Lung microvascular endothelial cell (primary cell): ENCODE data around the gene UBE3B. TPM values are rescaled to one million over a fixed set of nuclear protein-coding genes. Genes with fewer than 3 reads are reported as not detected.

Source experiments
- DNase-seq, 2 donors: peaks; one replicate each; pipeline versions ENCODE4 v3.0.0 to v3.0.0-alpha.2; 2010; ENCODE audit warnings: low read depth in 2 of 2
- total RNA-seq: library from RNA; depleted of rRNA; stranded (reverse); fragments of >200 nt; gene quantifications from 2 replicates; pipeline ENCODE4 v1.2.1, GENCODE V29; 2014

Gene UBE3B
- total RNA-seq, 1 donor from 2014 or later = 28.0 TPM

- no peak for DNase-seq
Observed at GRCh38 chr12:109448707-109449390, 28.6 kb upstream of the UBE3B start.

- DNase-seq = no peak
Observed at GRCh38 chr12:109449845-109450532, 27.4 kb upstream of the UBE3B start.

- DNase-seq = peak in 1 of 2 donors; percentile 16
Observed at GRCh38 chr12:109450980-109451379, 26.5 kb upstream of the UBE3B start.

- peak in 1 of 2 donors; percentile 18 for DNase-seq
Observed at GRCh38 chr12:109451400-109451799, 26.0 kb upstream of the UBE3B start.

GRCh38 chr12:109452489-109452888 is 24.9 kb upstream of the UBE3B start:
- DNase-seq = no peak

GRCh38 chr12:109455706-109456105 is 21.7 kb upstream of the UBE3B start:
- no peak for DNase-seq

GRCh38 chr12:109458086-109458485 is 19.3 kb upstream of the UBE3B start:
- DNase-seq = peak; percentile 77 to 79

- DNase-seq = peak; percentile 48 to 66
Observed at GRCh38 chr12:109458771-109459208, 18.6 kb upstream of the UBE3B start.

- peak in 1 of 2 donors; percentile 16 for DNase-seq
Observed at GRCh38 chr12:109459247-109459646, 18.2 kb upstream of the UBE3B start.

- no peak for DNase-seq
Observed at GRCh38 chr12:109460538-109460937, 16.9 kb upstream of the UBE3B start.

- peak; percentile 10 to 87 for DNase-seq
Observed at GRCh38 chr12:109461049-109461845, 16.2 kb upstream of the UBE3B start.

GRCh38 chr12:109461846-109462756 is 15.3 kb upstream of the UBE3B start:
- peak; percentile 69 to 79 for DNase-seq

- DNase-seq = peak; percentile 57 to 98
Observed at GRCh38 chr12:109462868-109463692, 14.4 kb upstream of the UBE3B start.

GRCh38 chr12:109463756-109464155 is 13.7 kb upstream of the UBE3B start:
- DNase-seq = peak; percentile 13 to 19

GRCh38 chr12:109464642-109465351 is 12.6 kb upstream of the UBE3B start:
- peak in 1 of 2 donors; percentile 36 for DNase-seq

GRCh38 chr12:109466305-109466704 is 11.1 kb upstream of the UBE3B start:
- no peak for DNase-seq

GRCh38 chr12:109466821-109467220 is 10.6 kb upstream of the UBE3B start:
- no peak for DNase-seq

GRCh38 chr12:109467978-109468676 is 9.3 kb upstream of the UBE3B start:
- peak in 1 of 2 donors; percentile 36 for DNase-seq

GRCh38 chr12:109469517-109469916 is 7.9 kb upstream of the UBE3B start:
- peak in 1 of 2 donors; percentile 50 for DNase-seq
